Dendritic cell treated with granulocyte-macrophage colony-stimulating factor and Interleukin-4, amounts not matched to agents 40 ng/mL and 50 ng/mL, for 4 days (primary cell): ENCODE results near the gene GAMT.
"Not testable (repeated sequence)": the region's sequence is repeated elsewhere in the genome, so short reads cannot be mapped to it uniquely, and the experiment has no call there.

Source experiments
- H3K27ac Mint-ChIP-seq: one replicate; pipeline ENCODE4 v1.8.0; 2022; ENCODE audit warnings: mild to moderate bottlenecking, mixed read lengths
- H3K27me3 Mint-ChIP-seq: one replicate; pipeline ENCODE4 v1.8.0; 2022; ENCODE audit warnings: mild to moderate bottlenecking, mixed read lengths
- H3K36me3 Mint-ChIP-seq: one replicate; pipeline ENCODE4 v1.8.0; 2022; ENCODE audit warnings: low read depth, mixed read lengths
- H3K4me1 Mint-ChIP-seq: one replicate; pipeline ENCODE4 v1.8.0; 2022; ENCODE audit warnings: low read depth, mixed read lengths
- H3K4me3 Mint-ChIP-seq: one replicate; pipeline ENCODE4 v1.8.0; 2022; ENCODE audit warnings: mild to moderate bottlenecking, moderate library complexity, mixed read lengths
- H3K9me3 Mint-ChIP-seq: one replicate; pipeline ENCODE4 v1.8.0; 2022; ENCODE audit warnings: mixed read lengths
- intact Hi-C: fragments of 100-400 bp; cut with micrococcal nuclease; formaldehyde crosslinking; loops from one replicate; pipeline ENCODE4 v1.15.0; 2022

The GAMT gene

GRCh38 chr19:1401138-1401888 lies at the start of gene GAMT:
GAMT (minus strand) TSS chr19:1401542; CDS start chr19:1401476, 66 bp downstream.
- Mint-ChIP-seq H3K4me1 (peaks cover 30% of the 10 kb centered on the region), H3K27ac (no peak within 1 kb of the TSS)
- intact Hi-C loops, result no loop called here

DNA sequence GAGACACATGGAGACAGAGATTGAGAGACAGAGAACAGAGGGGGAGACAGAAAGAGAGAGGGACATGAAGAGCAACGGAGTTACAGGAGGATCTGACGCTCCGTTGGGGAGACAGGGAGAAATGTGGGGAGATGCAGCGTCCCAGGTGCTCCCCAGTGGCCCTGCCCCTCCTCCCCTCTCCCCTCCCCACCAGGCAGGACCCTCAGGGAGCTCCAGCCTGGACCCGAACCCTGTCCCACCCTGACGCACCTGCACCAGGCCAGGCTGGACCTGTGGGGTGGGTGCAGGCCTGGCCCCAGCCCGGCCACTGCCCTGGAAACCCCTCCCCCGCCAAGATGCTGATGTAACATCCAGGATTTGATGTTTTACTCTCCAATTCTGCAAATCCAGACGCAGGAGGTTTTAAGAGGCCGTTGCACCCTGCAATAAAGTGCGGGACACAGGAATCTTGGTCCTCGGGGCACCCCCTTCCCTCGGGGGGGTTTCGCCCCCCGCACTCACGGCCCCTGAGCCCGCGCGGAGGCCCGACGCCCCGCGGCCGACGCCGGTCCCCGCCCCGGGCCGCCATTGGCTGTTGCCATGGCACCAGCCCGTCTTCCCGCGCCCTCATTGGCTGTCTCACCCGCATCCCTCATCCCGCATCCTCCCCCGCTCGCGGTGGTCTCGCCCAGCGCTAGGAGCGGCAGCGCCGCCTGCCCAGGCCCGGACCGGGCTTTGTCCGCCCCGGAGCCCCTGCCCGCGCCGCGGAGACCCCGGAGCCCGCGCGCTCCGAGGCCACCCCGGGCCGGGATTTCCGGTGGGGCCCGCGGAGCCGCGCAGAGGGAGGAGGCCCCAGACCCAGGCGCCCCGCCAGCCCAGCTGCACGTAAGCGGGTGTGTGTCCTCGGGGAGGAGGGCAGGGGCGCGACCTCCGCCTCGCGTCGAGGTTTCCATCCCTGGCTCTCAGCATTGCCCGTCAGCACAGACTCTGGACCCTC lies 48.4 kb upstream of the GAMT start, which contains the start of gene APC2:
APC2 (plus strand) TSS at position 655 of the 976 bp plus-strand sequence. CDS start 2,881 bp downstream, outside the sequence.
- H3K9me3 Mint-ChIP-seq, result no peaks in the 10 kb centered on the region
- H3K36me3 Mint-ChIP-seq, result no peaks in the 10 kb centered on the region
- intact Hi-C loops, result no loop called here
- peaks cover 20% of the 10 kb centered on the region for H3K4me1 Mint-ChIP-seq
- H3K4me3 Mint-ChIP-seq, result no peak within 1 kb of the TSS
- no peak within 1 kb of the TSS for H3K27ac Mint-ChIP-seq
- H3K27me3 Mint-ChIP-seq, result peaks cover 87% of the 10 kb centered on the region

More at GRCh38 chr19:1401138-1401888, at the start of gene GAMT:
- H3K36me3 Mint-ChIP-seq, result no peaks in the 10 kb centered on the region
- H3K4me3 Mint-ChIP-seq, result peak within 1 kb of the TSS; percentile 50
- peaks cover 47% of the 10 kb centered on the region for H3K27me3 Mint-ChIP-seq
- no peaks in the 10 kb centered on the region for H3K9me3 Mint-ChIP-seq

DNA sequence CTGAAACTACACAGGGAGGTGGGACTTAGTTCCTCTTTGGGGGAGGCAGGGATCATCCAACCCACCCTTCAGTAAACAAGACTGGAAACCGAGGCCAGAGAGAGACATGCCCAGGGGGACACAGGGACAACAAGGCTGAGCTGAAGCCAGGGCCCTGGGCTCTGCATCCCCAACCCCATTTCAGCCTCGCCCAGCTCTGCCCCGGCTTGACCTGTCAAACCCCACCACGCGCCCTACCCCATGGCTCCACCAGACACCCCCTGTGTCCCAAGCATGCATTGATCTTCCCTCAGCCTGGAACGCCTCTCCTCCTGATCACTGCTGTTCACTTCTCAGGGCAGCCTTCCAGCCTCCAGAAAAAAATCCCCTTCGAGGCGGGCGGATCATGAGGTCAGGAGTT lies 46.6 kb upstream of the GAMT start:
- Mint-ChIP-seq H3K9me3 (no peaks in the 10 kb centered on the region), H3K36me3 (peaks cover under 1% of the 10 kb centered on the region), H3K4me1 (peaks cover 29% of the 10 kb centered on the region), H3K27ac (no peak overlapping the region), H3K27me3 (peaks cover 73% of the 10 kb centered on the region), H3K4me3 (no peak overlapping the region)
- intact Hi-C loops, result no loop called here

DNA sequence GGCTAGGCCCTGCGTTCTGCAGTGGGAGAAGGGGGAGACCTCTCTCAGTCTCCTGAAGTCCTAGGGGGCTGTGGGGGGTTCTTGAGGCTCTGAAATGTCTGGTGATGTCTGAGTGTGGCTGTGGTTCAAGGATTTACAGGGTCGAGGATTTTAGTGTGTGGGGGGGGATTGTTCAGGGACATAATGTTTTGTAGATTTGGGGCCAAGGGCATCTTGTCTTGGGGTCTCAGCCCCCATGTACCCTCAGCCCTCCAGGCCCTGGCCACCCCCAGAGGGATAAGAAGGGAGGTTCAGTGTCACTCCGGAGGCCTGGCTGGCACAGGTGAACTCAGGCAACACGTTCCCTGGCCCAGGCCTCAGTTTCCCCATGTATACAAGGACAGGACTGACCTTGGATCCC lies 46.2 kb upstream of the GAMT start:
- H3K4me1 Mint-ChIP-seq, result peaks cover 33% of the 10 kb centered on the region
- no peak overlapping the region for H3K27ac Mint-ChIP-seq
- no peak overlapping the region for H3K4me3 Mint-ChIP-seq
- peaks cover 5% of the 10 kb centered on the region for H3K36me3 Mint-ChIP-seq
- H3K27me3 Mint-ChIP-seq, result peaks cover 68% of the 10 kb centered on the region
- intact Hi-C loops, result no loop called here
- no peaks in the 10 kb centered on the region for H3K9me3 Mint-ChIP-seq

DNA sequence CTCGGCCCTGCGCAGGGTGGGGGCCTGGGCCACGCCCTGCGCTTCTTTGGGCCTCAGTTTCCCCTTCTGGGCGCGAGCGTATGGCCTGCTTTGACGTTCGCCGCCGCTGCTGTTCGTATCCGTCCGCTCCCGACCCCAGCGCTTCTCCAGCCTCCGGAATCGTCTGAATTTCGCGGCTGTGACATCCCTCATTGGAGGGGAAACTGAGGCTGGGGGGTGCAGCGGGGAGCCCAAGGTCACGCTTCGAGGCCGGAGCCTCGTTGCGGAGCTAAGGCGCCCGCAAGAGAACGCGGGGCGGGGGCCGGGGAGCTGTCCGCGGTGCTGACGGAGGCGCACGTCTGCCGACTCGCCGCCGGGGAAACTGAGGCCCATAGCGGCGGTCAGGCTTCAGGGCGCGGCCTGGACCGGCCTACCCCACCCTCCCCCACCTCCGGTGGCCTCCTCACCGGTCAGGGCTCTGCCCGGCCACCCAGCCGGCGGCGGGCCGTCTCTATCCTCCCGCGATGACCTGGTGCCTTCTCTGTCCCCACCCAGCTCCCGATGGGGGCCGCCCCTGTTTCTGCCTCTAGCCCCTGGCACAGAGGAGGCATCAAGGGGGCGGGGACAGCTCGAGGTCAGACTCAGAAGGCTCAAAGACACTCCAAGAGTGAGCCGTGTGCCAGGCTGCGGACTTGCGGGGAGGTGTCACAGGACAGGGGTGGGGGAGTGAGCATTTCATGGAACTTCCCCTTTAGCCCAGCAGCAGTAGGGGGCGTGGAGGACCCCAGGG lies 45.6 kb upstream of the GAMT start:
- H3K36me3 Mint-ChIP-seq, result peaks cover 11% of the 10 kb centered on the region
- H3K4me3 Mint-ChIP-seq, result no peak overlapping the region
- H3K4me1 Mint-ChIP-seq, result peaks cover 35% of the 10 kb centered on the region
- H3K27me3 Mint-ChIP-seq, result peaks cover 62% of the 10 kb centered on the region
- H3K9me3 Mint-ChIP-seq, result no peaks in the 10 kb centered on the region
- H3K27ac Mint-ChIP-seq, result no peak overlapping the region
- intact Hi-C loops, result no loop called here

DNA sequence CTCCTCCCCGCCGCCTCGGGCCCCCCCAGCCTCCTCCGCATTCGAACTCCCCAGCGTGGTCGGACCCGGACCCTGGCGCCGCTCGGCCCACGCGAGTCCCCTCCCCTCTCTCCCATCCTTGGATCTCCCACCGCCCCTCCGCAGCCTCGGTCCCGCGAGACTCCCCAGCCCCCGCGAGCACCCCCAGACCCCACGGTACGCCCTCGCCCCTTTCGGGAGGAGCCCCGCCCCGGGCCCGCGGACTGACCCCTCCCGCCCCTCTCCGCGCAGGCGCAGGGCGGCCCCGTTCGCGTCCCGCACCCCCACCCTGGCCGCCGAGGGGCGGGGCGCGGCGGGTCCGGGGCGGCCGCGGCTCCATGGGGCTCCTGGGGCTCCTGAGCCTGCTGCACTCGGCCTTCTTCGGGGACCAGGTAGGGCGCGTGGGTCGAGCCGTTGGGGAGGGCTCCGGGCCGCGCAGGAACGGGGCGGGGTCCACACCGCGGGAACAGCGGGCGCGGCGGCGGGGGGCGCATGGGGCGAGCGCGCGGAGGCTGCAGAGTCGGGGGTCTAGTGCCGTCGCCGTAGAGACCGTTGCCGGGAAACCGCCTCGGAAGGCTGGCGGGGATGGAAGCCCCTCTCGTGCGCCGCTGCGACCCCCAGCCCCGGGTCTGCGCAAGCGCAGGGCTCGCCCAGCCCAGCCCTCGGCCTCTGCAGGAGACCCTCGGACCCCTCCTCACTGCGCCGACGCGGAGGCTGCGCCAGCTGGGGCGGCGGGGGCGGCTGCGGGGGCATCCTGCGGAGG lies 44.8 kb upstream of the GAMT start:
- intact Hi-C loops, result no loop called here
- Mint-ChIP-seq H3K4me3 (no peak overlapping the region), H3K27ac (no peak overlapping the region)

GRCh38 chr19:1445185-1445931 lies 44.0 kb upstream of the GAMT start:
- peaks cover 47% of the 10 kb centered on the region for H3K27me3 Mint-ChIP-seq
- H3K9me3 Mint-ChIP-seq, result no peaks in the 10 kb centered on the region
- peaks cover 48% of the 10 kb centered on the region for H3K4me1 Mint-ChIP-seq
- H3K36me3 Mint-ChIP-seq, result peaks cover 27% of the 10 kb centered on the region
- peak overlapping the region; percentile 41 for H3K27ac Mint-ChIP-seq
- intact Hi-C loops, result no loop called here
- peak overlapping the region; percentile 64 for H3K4me3 Mint-ChIP-seq

More for the DNA sequence above, 44.8 kb upstream of the GAMT start:
- Mint-ChIP-seq H3K4me1 (peaks cover 40% of the 10 kb centered on the region), H3K9me3 (no peaks in the 10 kb centered on the region), H3K27me3 (peaks cover 55% of the 10 kb centered on the region), H3K36me3 (peaks cover 19% of the 10 kb centered on the region)

GRCh38 chr19:1441677-1442438 lies 40.5 kb upstream of the GAMT start:
- Mint-ChIP-seq H3K9me3 (no peaks in the 10 kb centered on the region), H3K27me3 (peaks cover 17% of the 10 kb centered on the region)
- intact Hi-C loops, result no loop called here

DNA sequence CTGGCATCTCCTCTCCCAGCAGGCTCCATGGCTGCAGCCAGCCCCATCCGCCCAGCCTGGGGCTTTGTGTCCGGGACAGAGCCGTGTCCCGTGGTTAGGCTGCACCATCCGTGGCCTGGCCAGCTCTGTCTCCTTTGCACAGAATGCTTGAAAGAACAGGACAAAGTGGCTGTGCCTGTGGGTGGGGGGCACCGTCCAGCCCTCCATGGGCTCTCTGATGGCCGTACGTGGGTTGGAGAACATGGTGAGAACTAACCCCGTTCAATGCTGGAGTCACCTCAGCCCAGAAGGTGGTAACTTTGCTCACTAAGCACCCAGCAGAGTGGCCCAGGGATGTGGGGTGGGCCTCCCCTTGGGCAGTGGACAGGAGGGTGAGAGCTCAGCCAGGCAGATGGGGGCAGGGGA lies 39.7 kb upstream of the GAMT start:
- no peak overlapping the region for H3K4me3 Mint-ChIP-seq
- H3K9me3 Mint-ChIP-seq, result no peaks in the 10 kb centered on the region
- H3K27ac Mint-ChIP-seq, result no peak overlapping the region
- intact Hi-C loops, result no loop called here
- peaks cover 63% of the 10 kb centered on the region for H3K4me1 Mint-ChIP-seq
- H3K36me3 Mint-ChIP-seq, result peaks cover 47% of the 10 kb centered on the region
- H3K27me3 Mint-ChIP-seq, result peaks cover 11% of the 10 kb centered on the region

More at GRCh38 chr19:1441677-1442438, 40.5 kb upstream of the GAMT start:
- no peak overlapping the region for H3K27ac Mint-ChIP-seq
- H3K4me3 Mint-ChIP-seq, result no peak overlapping the region
- H3K4me1 Mint-ChIP-seq, result peaks cover 58% of the 10 kb centered on the region
- peaks cover 47% of the 10 kb centered on the region for H3K36me3 Mint-ChIP-seq

DNA sequence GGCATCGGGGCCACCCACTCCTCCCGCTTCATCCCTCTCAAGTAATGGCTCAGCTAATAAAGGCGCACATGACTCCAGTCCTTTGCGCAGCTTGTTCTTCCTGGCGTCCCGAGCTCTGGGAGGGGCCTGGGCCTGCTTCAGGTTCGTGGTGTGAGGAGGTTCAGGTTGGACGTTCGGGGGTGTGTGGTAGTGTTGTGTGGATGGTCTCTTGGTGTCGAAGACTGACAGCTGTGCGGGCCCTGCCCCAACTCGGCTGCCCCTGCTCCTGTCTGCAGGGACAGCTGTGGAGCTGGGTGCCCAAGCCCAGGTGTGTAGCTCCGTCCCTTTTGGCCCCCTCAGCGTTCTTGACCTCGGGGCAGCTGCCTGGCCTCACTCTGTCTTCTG lies 39.1 kb upstream of the GAMT start:
- intact Hi-C loops, result no loop called here
- peaks cover 65% of the 10 kb centered on the region for H3K4me1 Mint-ChIP-seq
- H3K36me3 Mint-ChIP-seq, result peaks cover 54% of the 10 kb centered on the region
- H3K9me3 Mint-ChIP-seq, result no peaks in the 10 kb centered on the region
- peak overlapping the region; percentile 21 for H3K4me3 Mint-ChIP-seq
- H3K27ac Mint-ChIP-seq, result no peak overlapping the region
- H3K27me3 Mint-ChIP-seq, result peaks cover 9% of the 10 kb centered on the region

GRCh38 chr19:1439525-1440417 lies 38.4 kb upstream of the GAMT start:
- H3K36me3 Mint-ChIP-seq, result peaks cover 60% of the 10 kb centered on the region
- H3K27ac Mint-ChIP-seq, result peak overlapping the region; percentile 98
- H3K27me3 Mint-ChIP-seq, intact Hi-C loops, H3K9me3 Mint-ChIP-seq: not testable (repeated sequence)
- H3K4me1 Mint-ChIP-seq, result peaks cover 63% of the 10 kb centered on the region
- peak overlapping the region; percentile 100 for H3K4me3 Mint-ChIP-seq
